GF-D8 (cell line): ENCODE data around the gene TMEM18.
"Not testable (repeated sequence)": the region's sequence is repeated elsewhere in the genome, so short reads cannot be mapped to it uniquely, and the experiment has no call there.

Experiments
- DNase-seq: peaks from one replicate; lab custom pipeline; 2025; lab: John Stamatoyannopoulos, UW

TMEM18 gene

GRCh38 chr2:677056-677958, at the start of gene TMEM18:
Gene TMEM18, minus strand, starts transcription at chr2:677406. Its CDS starts 61 bp downstream, at chr2:677345.
- peak; percentile 94 for DNase-seq

DNA sequence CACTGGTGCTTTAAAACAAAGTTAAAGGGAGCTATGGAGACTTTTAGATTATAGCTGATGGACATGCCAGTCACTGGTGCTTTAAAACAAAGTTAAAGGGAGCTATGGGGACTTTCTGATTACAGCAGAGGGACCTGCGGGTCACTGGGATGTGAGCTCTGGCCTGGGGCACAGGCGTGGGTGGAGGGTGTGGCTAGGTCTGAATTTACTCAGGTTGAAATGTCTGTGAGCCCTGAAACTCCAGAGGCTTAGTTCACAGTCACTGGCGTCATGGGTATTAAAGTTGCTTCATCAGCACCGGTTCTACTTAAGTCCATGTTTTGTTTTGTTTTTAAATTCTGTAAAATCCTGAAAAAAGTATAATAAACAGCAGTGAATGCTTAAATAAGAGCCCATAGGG, 49.0 kb upstream of the TMEM18 start:
- DNase-seq, result no peak

DNA sequence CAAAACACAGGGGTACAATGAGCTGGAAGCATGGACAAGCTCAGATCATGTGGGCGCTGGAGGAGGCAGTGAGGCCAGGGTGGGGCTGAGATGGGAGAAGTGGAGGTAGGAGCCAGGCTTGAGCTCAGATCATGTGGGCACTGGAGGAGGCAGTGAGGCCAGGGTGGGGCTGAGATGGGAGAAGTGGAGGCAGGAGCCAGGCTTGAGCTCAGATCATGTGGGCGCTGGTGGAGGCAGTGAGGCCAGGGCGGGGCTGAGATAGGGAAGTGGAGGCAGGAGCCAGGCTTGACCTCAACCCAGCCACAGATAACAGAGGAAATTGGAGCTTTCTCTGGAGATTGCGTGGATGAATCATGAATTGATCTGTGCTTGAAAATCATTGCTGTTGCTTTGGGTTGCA, 48.3 kb upstream of the TMEM18 start:
- DNase-seq, result no peak

DNA sequence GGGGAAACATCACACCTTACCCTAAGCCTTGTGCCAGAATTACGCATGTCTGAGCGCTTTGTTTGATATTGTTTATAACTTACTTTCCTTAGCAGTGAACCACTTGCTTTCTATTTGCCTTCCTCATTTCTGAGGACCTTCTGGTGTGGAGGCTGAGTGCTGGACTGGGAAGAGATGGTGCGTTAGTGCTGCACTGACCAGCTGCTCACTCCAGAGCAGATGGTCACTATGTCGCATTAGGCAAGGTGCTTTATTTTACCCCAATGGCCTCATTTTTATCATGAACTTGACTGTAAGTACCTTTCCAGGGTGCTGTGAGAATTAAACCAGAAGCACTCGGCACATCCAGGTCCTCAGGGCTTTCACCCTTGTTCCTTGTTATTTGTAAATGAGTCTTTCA, 46.6 kb upstream of the TMEM18 start:
- no peak for DNase-seq

DNA sequence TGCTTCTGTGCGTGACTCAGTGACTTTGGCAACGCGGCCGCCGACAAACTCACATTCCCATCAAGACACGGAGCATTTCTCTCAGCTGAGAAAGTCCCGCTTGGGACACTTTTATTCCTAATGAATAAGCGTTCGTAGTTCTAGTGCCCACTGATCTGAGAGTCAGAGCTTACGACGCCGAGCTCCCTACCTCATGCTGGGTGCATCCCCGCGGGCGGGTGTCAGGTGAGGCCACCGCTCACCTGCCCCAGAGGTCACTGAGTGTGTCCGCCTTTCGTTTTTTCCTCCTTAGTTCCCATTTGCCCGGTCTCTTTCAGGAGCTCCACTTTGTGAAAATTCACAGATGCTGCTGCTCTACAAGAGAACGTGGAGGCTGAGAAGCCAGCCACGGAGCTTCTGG, 43.6 kb upstream of the TMEM18 start:
- no peak for DNase-seq

GRCh38 chr2:719734-720133, 42.5 kb upstream of the TMEM18 start:
- DNase-seq, result no peak

DNA sequence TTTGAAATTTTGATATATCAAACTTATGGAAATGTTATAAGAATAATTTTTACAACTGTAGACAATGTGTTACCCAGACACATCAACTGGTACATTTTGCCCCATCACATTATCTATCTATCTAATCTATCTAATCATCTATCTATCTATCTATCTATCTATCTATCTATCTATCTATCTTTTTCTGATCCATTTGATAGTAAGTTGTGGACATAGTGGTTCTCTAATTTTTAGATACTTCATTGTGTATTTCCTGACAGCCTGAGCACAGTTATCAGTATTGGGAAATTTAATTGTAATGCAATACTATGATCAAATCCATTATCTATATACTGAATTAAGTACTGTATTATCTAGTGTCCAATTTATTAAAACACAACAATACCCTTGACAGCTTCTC, 42.0 kb upstream of the TMEM18 start:
- no peak for DNase-seq

- no peak for DNase-seq
Measured at GRCh38 chr2:717661-718060, 40.5 kb upstream of the TMEM18 start.

DNA sequence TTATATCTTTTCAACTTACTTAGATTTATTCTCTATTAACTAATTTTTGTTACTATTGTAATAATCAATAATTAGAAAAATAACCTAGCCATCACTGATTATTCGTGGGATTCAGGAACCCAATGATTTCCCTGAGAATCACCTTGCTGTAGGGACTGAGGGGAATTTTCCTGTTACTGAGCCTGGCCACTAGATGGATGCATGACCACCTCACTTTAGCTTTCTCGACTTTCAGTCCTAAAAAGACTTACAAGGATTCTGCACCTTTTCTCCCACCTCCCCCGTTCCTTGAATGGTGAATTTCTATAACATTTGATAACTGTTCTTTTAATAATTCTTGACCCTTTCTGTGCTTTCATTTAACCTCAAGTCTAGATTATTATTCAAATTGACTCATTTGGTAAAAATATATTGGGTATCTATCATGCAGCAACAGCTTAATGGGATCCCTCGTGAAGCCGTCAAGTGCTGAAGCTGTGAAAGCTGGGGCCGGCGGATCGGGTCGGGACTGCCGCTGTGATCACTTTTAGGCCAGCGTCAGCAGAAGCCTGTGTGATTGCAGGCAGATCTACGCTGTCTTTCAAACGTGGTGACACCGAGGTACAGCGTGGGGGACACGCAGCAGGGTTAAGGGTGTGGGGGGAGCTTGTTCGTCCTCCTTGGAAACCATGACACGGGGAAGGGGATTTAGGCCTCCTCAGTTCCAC, 38.8 kb upstream of the TMEM18 start:
- DNase-seq, result no peak

DNA sequence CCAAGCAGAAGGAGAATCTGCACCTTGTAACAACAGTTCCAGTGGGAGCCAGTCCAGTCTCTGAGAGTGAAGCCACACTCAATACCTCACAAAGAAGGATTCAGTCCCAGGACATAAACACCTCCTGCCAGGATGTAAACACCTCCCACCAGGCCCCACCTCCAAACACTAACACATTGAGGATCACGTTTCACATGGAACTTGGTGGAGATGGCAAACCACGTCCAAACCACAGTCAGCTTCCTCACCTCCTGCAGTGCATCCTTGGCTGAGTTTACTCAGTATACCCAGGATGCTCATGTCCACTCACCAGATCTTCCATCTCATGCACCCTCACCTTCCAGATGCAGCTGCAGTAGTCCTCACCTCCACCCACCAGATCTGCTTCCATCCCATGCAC, 37.8 kb upstream of the TMEM18 start:
- no peak for DNase-seq

DNA sequence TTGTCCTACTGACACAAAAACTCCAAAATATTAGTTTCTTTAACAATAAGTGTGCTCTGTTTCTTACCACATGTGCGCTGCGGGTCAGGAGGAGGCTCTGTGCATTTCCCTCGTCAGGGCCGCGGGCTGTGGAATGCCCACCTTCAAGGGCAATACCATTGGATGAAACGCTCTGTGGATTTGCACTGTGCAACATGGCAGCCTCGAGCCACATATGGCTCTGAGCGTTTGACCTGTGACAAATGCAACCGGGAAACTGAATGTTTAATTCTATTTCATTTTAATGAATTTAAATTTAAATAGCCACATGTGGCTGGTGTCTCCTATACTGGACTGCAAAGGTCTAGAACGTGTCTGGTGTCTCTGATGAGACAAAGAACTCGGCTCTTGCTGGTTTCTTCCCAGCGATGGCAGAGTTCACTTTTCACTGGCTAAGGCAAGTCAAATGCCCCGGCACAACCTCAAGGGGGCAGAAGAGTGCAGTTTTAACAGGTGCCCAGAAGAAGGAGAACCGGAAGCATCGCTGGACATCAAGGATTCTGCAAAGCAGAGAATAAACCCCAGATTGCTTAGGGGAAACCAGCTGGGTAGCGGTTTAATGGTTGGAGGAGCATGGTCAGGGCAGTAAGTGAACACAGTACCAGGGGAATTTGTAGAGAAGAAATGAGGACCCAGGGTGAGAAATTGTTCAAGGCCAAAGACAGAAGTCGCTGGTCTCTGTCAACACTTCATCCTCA, 37.0 kb upstream of the TMEM18 start:
- DNase-seq, result no peak

GRCh38 chr2:710867-711665, 33.9 kb upstream of the TMEM18 start:
- DNase-seq, result no peak

DNA sequence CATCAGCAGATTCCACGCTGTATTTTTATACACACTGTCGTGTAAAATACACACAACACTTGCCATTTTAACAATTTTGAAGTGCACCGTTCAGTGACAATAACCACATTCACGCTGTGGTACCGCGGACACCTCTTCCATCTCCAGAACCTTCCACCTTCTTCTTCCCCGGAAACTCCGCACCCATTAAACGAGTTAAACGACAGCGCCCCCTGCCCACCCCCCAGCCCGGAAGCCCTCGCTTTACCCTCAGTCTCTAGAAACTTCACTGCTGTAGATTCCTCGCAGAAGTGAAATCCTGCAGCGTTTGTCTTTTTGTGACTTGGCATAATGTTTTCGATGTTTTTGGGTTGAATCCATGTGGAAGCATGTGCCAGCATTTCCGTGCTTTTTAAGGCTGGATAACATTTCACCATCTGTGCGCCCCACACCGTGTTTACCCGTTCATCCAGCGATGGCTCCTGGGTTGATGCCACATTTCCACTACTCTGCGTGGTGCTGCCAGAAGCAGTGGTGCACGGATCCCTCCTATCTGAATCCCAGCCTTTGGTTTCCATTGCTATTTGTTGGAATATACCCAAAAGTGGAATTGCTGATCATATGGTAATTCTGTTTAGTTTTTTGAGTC, 32.0 kb upstream of the TMEM18 start:
- DNase-seq, result no peak

- no peak for DNase-seq
Measured at GRCh38 chr2:708667-709066, 31.5 kb upstream of the TMEM18 start.

DNA sequence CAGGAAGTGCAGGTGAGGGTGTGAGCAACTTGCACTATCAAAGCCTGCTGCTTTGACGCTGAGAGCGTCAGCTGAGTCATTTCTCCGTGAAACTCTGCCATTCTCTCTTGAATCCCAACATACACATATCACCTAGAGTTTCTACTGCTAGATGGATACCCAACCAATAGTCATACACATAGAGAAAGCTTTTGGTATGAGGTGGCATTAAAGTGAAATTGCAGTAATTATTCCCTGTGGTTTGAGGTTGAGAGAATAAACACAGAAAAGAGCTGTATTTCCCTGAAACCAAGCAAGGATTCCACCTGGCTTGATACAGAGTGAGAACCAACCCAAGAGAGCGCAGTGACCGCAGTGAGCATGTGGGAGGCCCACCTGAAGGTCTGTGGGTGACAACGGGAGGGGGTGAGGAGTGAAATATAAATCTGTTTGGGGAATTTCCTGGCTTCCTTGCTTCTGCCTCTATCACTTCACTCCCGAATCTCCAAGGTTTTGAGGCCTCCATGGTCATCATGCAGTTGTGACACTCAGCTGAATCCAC, 28.8 kb upstream of the TMEM18 start:
- DNase-seq, result no peak

DNA sequence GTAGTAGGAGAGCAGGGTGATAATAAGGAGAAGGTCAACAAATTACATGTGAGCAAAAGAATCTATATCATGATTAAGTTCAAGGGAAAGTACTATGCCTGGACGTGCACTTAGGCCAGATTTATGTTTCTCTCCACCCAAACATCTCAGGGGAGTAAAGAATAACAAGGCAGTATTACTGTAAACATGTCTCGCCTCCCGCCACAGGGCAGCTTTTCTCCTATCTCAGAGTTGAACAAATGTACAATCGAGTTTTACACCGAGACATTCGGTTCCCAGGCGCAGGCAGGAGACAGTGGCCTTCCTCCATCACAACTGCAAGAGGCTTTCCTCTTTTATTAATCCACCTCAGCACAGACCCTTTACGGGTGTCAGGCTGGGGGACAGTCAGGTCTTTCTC, 25.6 kb upstream of the TMEM18 start:
- DNase-seq, result not testable (repeated sequence)

DNA sequence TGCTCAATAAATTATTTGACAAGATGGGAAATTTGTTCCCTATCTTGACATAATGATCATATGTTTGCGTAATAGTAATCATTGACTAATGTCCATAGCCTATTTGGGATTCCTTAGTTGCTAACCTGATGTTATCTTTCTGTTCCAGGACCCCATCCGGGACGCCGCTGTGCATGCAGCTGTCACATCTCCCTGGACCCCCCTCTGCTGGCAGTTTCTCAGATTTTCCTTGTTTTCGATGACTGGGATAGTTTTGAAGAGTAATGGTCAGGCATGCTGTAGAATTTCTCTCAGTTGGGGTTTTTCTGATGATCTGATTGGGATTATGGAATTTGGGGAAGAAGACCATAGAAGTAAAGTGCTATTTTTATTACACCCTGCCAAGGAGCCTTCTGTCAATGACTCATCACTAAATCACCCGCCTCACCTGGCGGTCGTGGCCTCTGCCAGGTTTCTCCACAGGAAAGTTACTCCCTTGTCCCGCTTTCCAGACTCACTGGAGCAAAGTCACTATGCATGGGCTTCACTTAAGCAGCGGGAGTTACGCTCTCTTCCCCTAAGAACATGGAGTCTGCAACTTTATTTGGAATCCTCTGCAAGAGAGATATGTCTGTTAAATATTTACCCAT, 19.9 kb upstream of the TMEM18 start:
- DNase-seq, result no peak

GRCh38 chr2:696463-696862, 19.3 kb upstream of the TMEM18 start:
- no peak for DNase-seq

GRCh38 chr2:694906-695510, 17.8 kb upstream of the TMEM18 start:
- DNase-seq, result no peak

DNA sequence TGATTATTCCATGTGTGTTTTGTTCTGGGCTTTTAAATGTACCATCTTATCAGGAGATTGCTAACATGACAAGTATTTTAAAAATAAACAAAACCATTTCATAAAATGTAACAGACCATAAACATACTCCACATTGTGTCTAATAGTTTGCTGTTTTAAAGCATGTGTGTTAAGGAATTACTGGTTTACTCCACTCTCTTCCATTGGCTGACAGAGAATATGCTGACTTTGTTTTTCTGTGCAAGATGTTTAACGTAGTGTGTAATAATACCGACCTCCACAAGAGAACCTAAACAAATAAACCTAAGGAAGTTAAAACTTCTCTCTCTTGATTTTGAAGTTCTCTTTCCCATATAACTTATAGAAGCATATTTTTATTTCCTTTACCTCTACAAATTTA, 17.0 kb upstream of the TMEM18 start:
- no peak for DNase-seq
